ENCODE data around the gene MECR. TPM values are rescaled to one million over a fixed set of nuclear protein-coding genes. Genes with fewer than 3 reads are reported as not detected.

Gene MECR
- total RNA-seq, 1 experiment from 2014 or later = 42.9 TPM

DNA sequence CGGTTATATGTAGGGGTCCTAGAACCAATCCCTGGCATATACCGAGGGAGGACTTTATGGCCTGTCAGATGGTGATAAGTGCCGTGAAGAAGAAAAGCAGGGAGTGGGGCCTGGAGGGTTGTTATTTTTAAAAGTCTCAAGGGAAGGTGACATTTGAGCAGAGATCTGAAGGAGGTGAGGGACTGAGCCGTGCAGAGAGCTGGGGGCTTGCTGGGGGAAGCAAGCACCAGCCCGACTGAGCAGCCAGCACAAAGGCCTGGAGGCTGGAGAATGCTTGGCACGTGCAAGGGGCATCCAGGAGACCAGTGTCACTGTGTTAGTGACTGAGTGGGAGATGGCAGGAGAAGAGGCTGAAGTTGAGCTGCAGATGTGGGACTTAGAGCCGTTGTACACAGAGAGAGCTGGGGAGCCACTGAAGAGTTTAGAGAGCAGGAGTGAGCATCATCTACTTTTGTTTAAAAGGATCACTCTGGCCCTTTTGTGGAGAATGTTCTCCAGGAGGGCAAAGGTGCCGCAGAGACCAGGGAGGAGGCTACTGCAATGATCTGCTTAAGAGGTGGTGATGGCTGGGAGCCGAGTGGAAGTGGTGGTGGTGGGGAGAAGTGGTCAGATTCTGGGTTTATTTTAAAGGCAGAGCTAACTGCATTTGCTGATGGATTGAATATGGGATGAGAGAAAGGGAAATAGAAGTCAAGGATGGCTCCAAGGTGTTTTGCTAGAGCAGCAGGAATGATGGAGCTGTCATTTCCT lies 36.8 kb upstream of the MECR start:
- Histone ChIP-seq H3K4me3 (replicated peaks in 1 of 2; ENCODE audit: low read depth in 1 of 2, low read length in 2 of 2) (no peak overlapping the region), H4K20me1 (ENCODE audit: insufficient read depth) (no peaks in the 10 kb centered on the region), H3K79me2 (ENCODE audit: insufficient read depth, low read length) (no peaks in the 10 kb centered on the region), H3K4me2 (ENCODE audit: low read length) (no peak overlapping the region), H3K9me3 (ENCODE audit: control insufficient read depth in 1 of 2, insufficient read depth in 1 of 2, low read depth in 1 of 2, low read length in 2 of 2) (no peaks in the 10 kb centered on the region), H3K4me1 (ENCODE audit: control insufficient read depth in 1 of 2, insufficient read depth in 2 of 2, low read length in 2 of 2) (peaks cover 16 to 19% of the 10 kb centered on the region in 2 experiments), H3K9ac (ENCODE audit: low read length) (no peak overlapping the region), H3K27ac (ENCODE audit: low read depth, low read length) (no peak overlapping the region), H3K9me2 (ENCODE audit: insufficient read depth) (no peaks in the 10 kb centered on the region), H2AFZ (ENCODE audit: low read depth, low read length, poor library complexity, severe bottlenecking) (no peak overlapping the region), H3K36me3 (ENCODE audit: control insufficient read depth in 1 of 2, insufficient read depth in 2 of 2, low read length in 2 of 2) (no peaks in the 10 kb centered on the region), H3K27me3 (ENCODE audit: insufficient read depth, low read length) (no peaks in the 10 kb centered on the region)
- TF ChIP-seq SP1 (IDR thresholded peaks at IDR 0.05; ENCODE audit: low read depth) (no peak), ZNF274 (IDR thresholded peaks at IDR 0.05; ENCODE audit: low read depth, low read length) (no peak), JUND (IDR thresholded peaks at IDR 0.05) (no peak)
- DNase-seq (ENCODE audit: low read depth, low spot score) (no peak), ATAC-seq (no peak)
- no TSS peak for BruUV-seq (replicated peaks)
- CTCF ChIA-PET = no interaction called here
- RAD21 ChIA-PET (ENCODE audit: low non-redundant PET in 1 of 2, low total read pairs in 2 of 2, uncharacterized antibody in 2 of 2, unreplicated experiment in 2 of 2) = no interaction called here
- POLR2A ChIA-PET = no interaction called here
- intact Hi-C loops (cut with micrococcal nuclease) = no loop called here

GRCh38 chr1:29266912-29267311 lies 36.2 kb upstream of the MECR start:
- H3K9me3 ChIP-seq (ENCODE audit: control insufficient read depth in 1 of 2, insufficient read depth in 1 of 2, low read depth in 1 of 2, low read length in 2 of 2) = no peaks in the 10 kb centered on the region
- no peaks in the 10 kb centered on the region for H3K36me3 ChIP-seq (ENCODE audit: control insufficient read depth in 1 of 2, insufficient read depth in 2 of 2, low read length in 2 of 2)
- H3K79me2 ChIP-seq (ENCODE audit: insufficient read depth, low read length) = no peaks in the 10 kb centered on the region
- ATAC-seq = no peak
- intact Hi-C loops (cut with micrococcal nuclease) = no loop called here
- no peak overlapping the region for H2AFZ ChIP-seq (ENCODE audit: low read depth, low read length, poor library complexity, severe bottlenecking)
- DNase-seq (ENCODE audit: low read depth, low spot score) = no peak
- no peak overlapping the region for H3K4me2 ChIP-seq (ENCODE audit: low read length)
- ChIA-PET POLR2A (no interaction called here), RAD21 (ENCODE audit: low non-redundant PET in 1 of 2, low total read pairs in 2 of 2, uncharacterized antibody in 2 of 2, unreplicated experiment in 2 of 2) (no interaction called here), CTCF (no interaction called here)
- no peak overlapping the region for H3K9ac ChIP-seq (ENCODE audit: low read length)
- H3K27me3 ChIP-seq (ENCODE audit: insufficient read depth, low read length) = no peaks in the 10 kb centered on the region
- no peaks in the 10 kb centered on the region for H3K9me2 ChIP-seq (ENCODE audit: insufficient read depth)
- peaks cover 11 to 15% of the 10 kb centered on the region in 2 experiments for H3K4me1 ChIP-seq (ENCODE audit: control insufficient read depth in 1 of 2, insufficient read depth in 2 of 2, low read length in 2 of 2)
- no peak overlapping the region for H3K4me3 ChIP-seq (replicated peaks in 1 of 2; ENCODE audit: low read depth in 1 of 2, low read length in 2 of 2)
- H3K27ac ChIP-seq (ENCODE audit: low read depth, low read length) = no peak overlapping the region
- H4K20me1 ChIP-seq (ENCODE audit: insufficient read depth) = no peaks in the 10 kb centered on the region
- no TSS peak for BruUV-seq (replicated peaks)
- TF ChIP-seq, protein P1, sequence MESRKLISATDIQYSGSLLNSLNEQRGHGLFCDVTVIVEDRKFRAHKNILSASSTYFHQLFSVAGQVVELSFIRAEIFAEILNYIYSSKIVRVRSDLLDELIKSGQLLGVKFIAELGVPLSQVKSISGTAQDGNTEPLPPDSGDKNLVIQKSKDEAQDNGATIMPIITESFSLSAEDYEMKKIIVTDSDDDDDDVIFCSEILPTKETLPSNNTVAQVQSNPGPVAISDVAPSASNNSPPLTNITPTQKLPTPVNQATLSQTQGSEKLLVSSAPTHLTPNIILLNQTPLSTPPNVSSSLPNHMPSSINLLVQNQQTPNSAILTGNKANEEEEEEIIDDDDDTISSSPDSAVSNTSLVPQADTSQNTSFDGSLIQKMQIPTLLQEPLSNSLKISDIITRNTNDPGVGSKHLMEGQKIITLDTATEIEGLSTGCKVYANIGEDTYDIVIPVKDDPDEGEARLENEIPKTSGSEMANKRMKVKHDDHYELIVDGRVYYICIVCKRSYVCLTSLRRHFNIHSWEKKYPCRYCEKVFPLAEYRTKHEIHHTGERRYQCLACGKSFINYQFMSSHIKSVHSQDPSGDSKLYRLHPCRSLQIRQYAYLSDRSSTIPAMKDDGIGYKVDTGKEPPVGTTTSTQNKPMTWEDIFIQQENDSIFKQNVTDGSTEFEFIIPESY (IDR thresholded peaks at IDR 0.05; ENCODE audit: extremely low read depth, insufficient replicate concordance, low read length) = no peak
- TF ChIP-seq EZH2phosphoT487 (IDR thresholded peaks at IDR 0.05; ENCODE audit: borderline replicate concordance) (no peak), ELF1 (IDR thresholded peaks at IDR 0.05; ENCODE audit: borderline replicate concordance, low read depth) (no peak), REST (IDR thresholded peaks at IDR 0.05; ENCODE audit: low read depth) (no peak), CEBPB (IDR thresholded peaks at IDR 0.05; ENCODE audit: low read depth) (no peak), CBX3 (IDR thresholded peaks at IDR 0.05; ENCODE audit: low read depth) (no peak), RAD21 (IDR thresholded peaks at IDR 0.05; ENCODE audit: low read depth) (no peak), POLR2A (IDR thresholded peaks at IDR 0.05; ENCODE audit: borderline replicate concordance, extremely low read depth, insufficient read depth, insufficient read length) (no peak), SRF (IDR thresholded peaks at IDR 0.05; ENCODE audit: low read depth) (no peak), YY1 (IDR thresholded peaks at IDR 0.05; ENCODE audit: extremely low read depth, insufficient replicate concordance, low read depth, low read length) (no peak), SP1 (IDR thresholded peaks at IDR 0.05; ENCODE audit: low read depth) (no peak), ZNF274 (IDR thresholded peaks at IDR 0.05; ENCODE audit: low read depth, low read length) (no peak), ZFX (IDR thresholded peaks at IDR 0.05) (no peak), FOSL1 (IDR thresholded peaks at IDR 0.05; ENCODE audit: low read depth) (no peak)
- TF ChIP-seq, protein P2, sequence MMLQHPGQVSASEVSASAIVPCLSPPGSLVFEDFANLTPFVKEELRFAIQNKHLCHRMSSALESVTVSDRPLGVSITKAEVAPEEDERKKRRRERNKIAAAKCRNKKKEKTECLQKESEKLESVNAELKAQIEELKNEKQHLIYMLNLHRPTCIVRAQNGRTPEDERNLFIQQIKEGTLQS (IDR thresholded peaks at IDR 0.05) = no peak
